ENCODE data around the gene ANKS1A.
"Not testable (repeated sequence)": the region's sequence is repeated elsewhere in the genome, so short reads cannot be mapped to it uniquely, and the experiment has no call there.

The ANKS1A gene

GRCh38 chr6:34924831-34925625 lies 36.0 kb downstream of the ANKS1A start:
- no peak for DNase-seq

GRCh38 chr6:34926655-34927054 lies 37.6 kb downstream of the ANKS1A start:
- DNase-seq: no peak

GRCh38 chr6:34928220-34928619 lies 39.2 kb downstream of the ANKS1A start:
- peak; percentile 29 for DNase-seq

- no peak for DNase-seq
Observed at GRCh38 chr6:34928695-34929094, 39.6 kb downstream of the ANKS1A start.

- no peak for DNase-seq
Observed at GRCh38 chr6:34929241-34929978, 40.4 kb downstream of the ANKS1A start.

- no peak for DNase-seq
Observed at GRCh38 chr6:34930221-34930620, 41.2 kb downstream of the ANKS1A start.

GRCh38 chr6:34932202-34932601 lies 43.1 kb downstream of the ANKS1A start:
- not testable (repeated sequence) for DNase-seq

- DNase-seq: no peak
Observed at GRCh38 chr6:34934516-34934915, 45.5 kb downstream of the ANKS1A start.

GRCh38 chr6:34938268-34938667 lies 49.2 kb downstream of the ANKS1A start:
- no peak for DNase-seq

GRCh38 chr6:34940030-34940434 lies 51.0 kb downstream of the ANKS1A start:
- DNase-seq: no peak

- DNase-seq: no peak
Observed at GRCh38 chr6:34941421-34941820, 52.4 kb downstream of the ANKS1A start.

- DNase-seq: no peak
Observed at GRCh38 chr6:34945317-34945716, 56.3 kb downstream of the ANKS1A start.

GRCh38 chr6:34947561-34947960 lies 58.5 kb downstream of the ANKS1A start:
- no peak for DNase-seq

- no peak for DNase-seq
Observed at GRCh38 chr6:34949636-34950035, 60.6 kb downstream of the ANKS1A start.

- no peak for DNase-seq
Observed at GRCh38 chr6:34950849-34951248, 61.8 kb downstream of the ANKS1A start.

- DNase-seq: no peak
Observed at GRCh38 chr6:34951731-34952130, 62.7 kb downstream of the ANKS1A start.

GRCh38 chr6:34953061-34954025 lies 64.3 kb downstream of the ANKS1A start:
- DNase-seq: no peak

GRCh38 chr6:34955442-34955841 lies 66.4 kb downstream of the ANKS1A start:
- no peak for DNase-seq

GRCh38 chr6:34957231-34957783 lies 68.3 kb downstream of the ANKS1A start:
- no peak for DNase-seq

- no peak for DNase-seq
Observed at GRCh38 chr6:34958734-34959133, 69.7 kb downstream of the ANKS1A start.

GRCh38 chr6:34959224-34959623 lies 70.2 kb downstream of the ANKS1A start:
- no peak for DNase-seq

- no peak for DNase-seq
Observed at GRCh38 chr6:34961082-34961481, 72.0 kb downstream of the ANKS1A start.

GRCh38 chr6:34961574-34961973 lies 72.5 kb downstream of the ANKS1A start:
- DNase-seq: no peak
